DOHH2 (cell line): ENCODE data around the gene GDAP2.

Source experiments
- EZH2phosphoT487 ChIP-seq: fragments of 200-600 bp; sonication (generic); IDR thresholded peaks from 2 replicates; pipeline ENCODE4 v1.6.1; 2017; ENCODE audit warnings: borderline replicate concordance, mild to moderate bottlenecking, antibody characterized with exemption, low read length, moderate library complexity, mixed read lengths
- TF ChIP-seq, protein P1 (sequence below): fragments of 200-600 bp; sonication (generic); IDR thresholded peaks from one replicate; pipeline ENCODE4 v1.5.1; 2014; ENCODE audit warnings: antibody characterized with exemption, mild to moderate bottlenecking, low read depth, low read length; ENCODE audit not compliant: poor library complexity, severe bottlenecking

DNA sequence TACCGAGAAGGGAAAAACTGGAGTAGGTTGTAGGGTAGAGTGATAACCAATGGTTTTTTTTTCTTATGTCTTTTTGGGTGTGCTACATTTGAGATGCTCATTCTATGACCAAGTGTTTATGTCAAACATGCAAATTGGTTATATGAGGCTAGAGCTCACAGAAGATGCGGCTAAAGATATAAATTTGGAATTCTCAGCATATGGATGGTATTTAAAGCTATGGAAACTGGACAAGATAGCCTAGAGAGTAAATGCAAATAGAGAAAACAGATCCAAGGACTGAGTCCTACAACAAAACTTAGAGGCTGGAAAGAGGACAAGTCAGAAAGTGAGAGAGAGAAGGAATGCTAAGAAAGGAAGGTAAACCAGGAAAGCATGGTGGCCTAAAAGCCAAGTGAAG, 7.4 kb downstream of the GDAP2 start:
- TF ChIP-seq, protein P1, sequence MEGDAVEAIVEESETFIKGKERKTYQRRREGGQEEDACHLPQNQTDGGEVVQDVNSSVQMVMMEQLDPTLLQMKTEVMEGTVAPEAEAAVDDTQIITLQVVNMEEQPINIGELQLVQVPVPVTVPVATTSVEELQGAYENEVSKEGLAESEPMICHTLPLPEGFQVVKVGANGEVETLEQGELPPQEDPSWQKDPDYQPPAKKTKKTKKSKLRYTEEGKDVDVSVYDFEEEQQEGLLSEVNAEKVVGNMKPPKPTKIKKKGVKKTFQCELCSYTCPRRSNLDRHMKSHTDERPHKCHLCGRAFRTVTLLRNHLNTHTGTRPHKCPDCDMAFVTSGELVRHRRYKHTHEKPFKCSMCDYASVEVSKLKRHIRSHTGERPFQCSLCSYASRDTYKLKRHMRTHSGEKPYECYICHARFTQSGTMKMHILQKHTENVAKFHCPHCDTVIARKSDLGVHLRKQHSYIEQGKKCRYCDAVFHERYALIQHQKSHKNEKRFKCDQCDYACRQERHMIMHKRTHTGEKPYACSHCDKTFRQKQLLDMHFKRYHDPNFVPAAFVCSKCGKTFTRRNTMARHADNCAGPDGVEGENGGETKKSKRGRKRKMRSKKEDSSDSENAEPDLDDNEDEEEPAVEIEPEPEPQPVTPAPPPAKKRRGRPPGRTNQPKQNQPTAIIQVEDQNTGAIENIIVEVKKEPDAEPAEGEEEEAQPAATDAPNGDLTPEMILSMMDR = no peak
- no peak for TF ChIP-seq EZH2phosphoT487
